Trophoblast cell (in vitro differentiated cells and primary cell): ENCODE measurements around the gene CUEDC1.

Experiments used
- DNase-seq, 2 donors: peaks; one replicate each; pipeline ENCODE4 v3.0.0-alpha.2; 2016
- H2AFZ ChIP-seq: 2 replicates; pipeline ENCODE4 v1.6.1; 2013; ENCODE audit warnings: low read length, moderate library complexity, mild to moderate bottlenecking; ENCODE audit not compliant: insufficient read depth, poor library complexity
- H2AK5ac ChIP-seq: 2 replicates; pipeline ENCODE4 v1.6.1; 2013; ENCODE audit warnings: mild to moderate bottlenecking, low read length
- H2BK120ac ChIP-seq: 2 replicates; pipeline ENCODE4 v1.6.1; 2013; ENCODE audit warnings: low read length, mild to moderate bottlenecking, moderate library complexity; ENCODE audit not compliant: insufficient read depth, poor library complexity
- H2BK12ac ChIP-seq: 2 replicates; pipeline ENCODE4 v1.6.1; 2013; ENCODE audit warnings: mild to moderate bottlenecking, low read length, moderate library complexity
- H2BK5ac ChIP-seq: 2 replicates; pipeline ENCODE4 v1.6.1; 2013; ENCODE audit warnings: low read length, low read depth, moderate library complexity, mild to moderate bottlenecking; ENCODE audit not compliant: poor library complexity
- H3K14ac ChIP-seq: 2 replicates; pipeline ENCODE4 v1.6.1; 2013; ENCODE audit warnings: mild to moderate bottlenecking, low read length
- H3K18ac ChIP-seq: 2 replicates; pipeline ENCODE4 v1.6.1; 2013; ENCODE audit warnings: mild to moderate bottlenecking, low read length
- H3K23ac ChIP-seq: 2 replicates; pipeline ENCODE4 v1.6.1; 2013; ENCODE audit warnings: low read length
- H3K27ac ChIP-seq: 2 replicates; pipeline ENCODE4 v1.5.1; 2013; ENCODE audit warnings: low read depth, mild to moderate bottlenecking, inconsistent platforms, low read length, moderate library complexity
- H3K27me3 ChIP-seq: 2 replicates; pipeline ENCODE4 v1.6.1; 2013; ENCODE audit warnings: inconsistent platforms, mild to moderate bottlenecking, low read length, moderate library complexity; ENCODE audit not compliant: insufficient read depth
- H3K36me3 ChIP-seq, 2 experiments: 1 replicate in 1 of 2; 2 replicates in 1 of 2; pipeline ENCODE4 v1.6.1; 2013; ENCODE audit warnings: low read length in 2 of 2, mild to moderate bottlenecking in 2 of 2, moderate library complexity in 1 of 2; ENCODE audit not compliant: insufficient read depth in 2 of 2, control insufficient read depth in 1 of 2
- H3K4ac ChIP-seq: 2 replicates; pipeline ENCODE4 v1.6.1; 2013; ENCODE audit warnings: low read depth, mild to moderate bottlenecking, low read length, moderate library complexity
- H3K4me1 ChIP-seq, 2 experiments: 1 replicate in 1 of 2; 2 replicates in 1 of 2; pipeline ENCODE4 v1.6.1; 2013; ENCODE audit warnings: low read length in 2 of 2, mild to moderate bottlenecking in 2 of 2, moderate library complexity in 1 of 2; ENCODE audit not compliant: insufficient read depth in 2 of 2, control insufficient read depth in 1 of 2
- H3K4me2 ChIP-seq: 2 replicates; pipeline ENCODE4 v1.6.1; 2013; ENCODE audit warnings: inconsistent platforms, mild to moderate bottlenecking, low read length, moderate library complexity
- H3K4me3 ChIP-seq: 2 replicates; pipeline ENCODE4 v1.5.1; 2013; ENCODE audit warnings: mild to moderate bottlenecking, low read depth, low read length, inconsistent platforms
- H3K79me1 ChIP-seq: one replicate; pipeline ENCODE4 v1.6.1; 2013; ENCODE audit warnings: low read length
- H3K79me2 ChIP-seq: 2 replicates; pipeline ENCODE4 v1.6.1; 2013; ENCODE audit warnings: low read length, mild to moderate bottlenecking; ENCODE audit not compliant: control insufficient read depth, insufficient read depth, poor library complexity
- H3K9ac ChIP-seq: 2 replicates; pipeline ENCODE4 v1.6.1; 2013; ENCODE audit warnings: mild to moderate bottlenecking, low read length
- H3K9me3 ChIP-seq: 2 replicates; pipeline ENCODE4 v1.6.1; 2013; ENCODE audit warnings: low read depth, mild to moderate bottlenecking, control low read depth, inconsistent platforms, low read length; ENCODE audit not compliant: insufficient read depth
- H4K12ac ChIP-seq: 2 replicates; pipeline ENCODE4 v1.6.1; 2013; ENCODE audit warnings: low read depth, mild to moderate bottlenecking, low read length, moderate library complexity
- H4K8ac ChIP-seq: 2 replicates; pipeline ENCODE4 v1.6.1; 2013; ENCODE audit warnings: low read depth, mild to moderate bottlenecking, low read length, moderate library complexity
- H4K91ac ChIP-seq: one replicate; pipeline ENCODE4 v1.6.1; 2013; ENCODE audit warnings: low read depth, mild to moderate bottlenecking, low read length, moderate library complexity
- WGBS: extraction: QIAGEN DNeasy Blood & Tissue Kit; methylation state at CpG from one replicate; pipeline ENCODE4 v1.1.7; 2013; ENCODE audit warnings: missing lambda C conversion rate; ENCODE audit not compliant: insufficient read length, insufficient coverage; ENCODE audit errors: extremely low coverage; 5-methylcytosine and 5-hydroxymethylcytosine counted together

Gene CUEDC1

GRCh38 chr17:57965521-57966160 is 10.4 kb upstream of the CUEDC1 start:
- no peak overlapping the region for H3K27ac ChIP-seq
- no peak overlapping the region for H4K91ac ChIP-seq
- no peak overlapping the region for H2BK12ac ChIP-seq
- H3K4ac ChIP-seq: no peak overlapping the region
- H3K23ac ChIP-seq: no peak overlapping the region
- H3K18ac ChIP-seq: no peak overlapping the region
- no peaks in the 10 kb centered on the region for H3K79me1 ChIP-seq
- no peak overlapping the region for H2AK5ac ChIP-seq
- no peak overlapping the region for H3K4me3 ChIP-seq
- H3K27me3 ChIP-seq: no peaks in the 10 kb centered on the region
- H2AFZ ChIP-seq: no peak overlapping the region
- WGBS: no CpG with 5 or more reads among the region's 26 CpGs
- no peaks in the 10 kb centered on the region for H3K4me1 ChIP-seq
- H3K79me2 ChIP-seq: no peaks in the 10 kb centered on the region
- no peak overlapping the region for H3K14ac ChIP-seq
- no peak overlapping the region for H4K12ac ChIP-seq
- H3K9me3 ChIP-seq: no peaks in the 10 kb centered on the region
- no peak overlapping the region for H4K8ac ChIP-seq
- H3K4me2 ChIP-seq: no peak overlapping the region
- H3K9ac ChIP-seq: no peak overlapping the region
- no peak for DNase-seq
- no peak overlapping the region for H2BK5ac ChIP-seq
- H3K36me3 ChIP-seq: no peaks in the 10 kb centered on the region
- no peak overlapping the region for H2BK120ac ChIP-seq

GRCh38 chr17:57963149-57963511 is 7.9 kb upstream of the CUEDC1 start:
- no peak overlapping the region for H3K9ac ChIP-seq
- H3K79me2 ChIP-seq: no peaks in the 10 kb centered on the region
- H3K14ac ChIP-seq: no peak overlapping the region
- no peak overlapping the region for H4K8ac ChIP-seq
- H4K91ac ChIP-seq: no peak overlapping the region
- H2BK12ac ChIP-seq: no peak overlapping the region
- no peak overlapping the region for H3K4me2 ChIP-seq
- H3K27ac ChIP-seq: no peak overlapping the region
- no peaks in the 10 kb centered on the region for H3K36me3 ChIP-seq
- H3K4me1 ChIP-seq: no peaks in the 10 kb centered on the region
- H3K79me1 ChIP-seq: no peaks in the 10 kb centered on the region
- no peak overlapping the region for H4K12ac ChIP-seq
- no peak overlapping the region for H2AFZ ChIP-seq
- no peaks in the 10 kb centered on the region for H3K27me3 ChIP-seq
- no peak overlapping the region for H3K4me3 ChIP-seq
- no peak overlapping the region for H2BK120ac ChIP-seq
- H3K18ac ChIP-seq: no peak overlapping the region
- H2AK5ac ChIP-seq: no peak overlapping the region
- DNase-seq: no peak
- WGBS: no CpG with 5 or more reads among the region's 6 CpGs
- no peak overlapping the region for H3K23ac ChIP-seq
- H3K9me3 ChIP-seq: no peaks in the 10 kb centered on the region
- H2BK5ac ChIP-seq: no peak overlapping the region
- H3K4ac ChIP-seq: no peak overlapping the region

GRCh38 chr17:57962279-57963148 is 7.3 kb upstream of the CUEDC1 start:
- Histone ChIP-seq H2AK5ac (no peak overlapping the region), H2BK5ac (no peak overlapping the region), H3K27me3 (no peaks in the 10 kb centered on the region), H3K4me1 (no peaks in the 10 kb centered on the region), H3K36me3 (no peaks in the 10 kb centered on the region), H3K4me3 (no peak overlapping the region), H2BK12ac (no peak overlapping the region), H3K79me1 (no peaks in the 10 kb centered on the region), H3K79me2 (no peaks in the 10 kb centered on the region), H2AFZ (no peak overlapping the region), H4K12ac (no peak overlapping the region), H3K27ac (no peak overlapping the region), H3K4me2 (no peak overlapping the region), H4K91ac (no peak overlapping the region), H3K4ac (no peak overlapping the region), H4K8ac (no peak overlapping the region), H3K9me3 (no peaks in the 10 kb centered on the region), H2BK120ac (no peak overlapping the region), H3K14ac (no peak overlapping the region), H3K9ac (no peak overlapping the region), H3K23ac (no peak overlapping the region), H3K18ac (no peak overlapping the region)
- no CpG with 5 or more reads among the region's 8 CpGs for WGBS
- no peak for DNase-seq

GRCh38 chr17:57959929-57960328 is 4.7 kb upstream of the CUEDC1 start:
- Histone ChIP-seq H2BK12ac (no peak overlapping the region), H3K4me3 (no peak overlapping the region), H3K79me1 (peaks cover 3% of the 10 kb centered on the region), H4K8ac (no peak overlapping the region), H3K14ac (no peak overlapping the region), H3K23ac (no peak overlapping the region), H3K79me2 (peaks cover 2% of the 10 kb centered on the region), H4K91ac (no peak overlapping the region), H4K12ac (no peak overlapping the region), H3K4me1 (peaks cover 5 to 6% of the 10 kb centered on the region in 2 experiments), H2BK120ac (no peak overlapping the region), H3K9me3 (no peaks in the 10 kb centered on the region), H2AFZ (no peak overlapping the region), H3K4ac (no peak overlapping the region), H2BK5ac (no peak overlapping the region), H3K36me3 (no peaks in the 10 kb centered on the region), H3K27me3 (no peaks in the 10 kb centered on the region), H3K4me2 (no peak overlapping the region), H2AK5ac (no peak overlapping the region), H3K18ac (no peak overlapping the region), H3K9ac (no peak overlapping the region), H3K27ac (no peak overlapping the region)
- no CpG with 5 or more reads among the region's 6 CpGs for WGBS
- DNase-seq: no peak
